Measurements from ENCODE around the gene CIITA.
A peak's percentile ranks its signal among the peaks of the same experiment; 100 is the strongest.
"Not testable (repeated sequence)": the region's sequence is repeated elsewhere in the genome, so short reads cannot be mapped to it uniquely, and the experiment has no call there.

The CIITA gene

GRCh38 chr16:10936272-10936984, 59.4 kb downstream of the CIITA start:
- DNase-seq, result no peak

- no peak for DNase-seq
Observed at GRCh38 chr16:10937068-10937859, 60.3 kb downstream of the CIITA start.

GRCh38 chr16:10938321-10938720, 61.3 kb downstream of the CIITA start:
- no peak for DNase-seq

- DNase-seq, result no peak
Observed at GRCh38 chr16:10938796-10939648, 62.0 kb downstream of the CIITA start.

GRCh38 chr16:10939649-10940234, 62.7 kb downstream of the CIITA start:
- no peak for DNase-seq

GRCh38 chr16:10940501-10941079, 63.6 kb downstream of the CIITA start:
- DNase-seq, result no peak

GRCh38 chr16:10941127-10941933, 64.3 kb downstream of the CIITA start:
- no peak for DNase-seq

GRCh38 chr16:10941935-10942351, 64.9 kb downstream of the CIITA start:
- not testable (repeated sequence) for DNase-seq

- peak; percentile 92 for DNase-seq
Observed at GRCh38 chr16:10942352-10943063, 65.5 kb downstream of the CIITA start, which contains the start of gene DEXI. Gene DEXI (minus strand): TSS chr16:10942468. CDS start chr16:10942005, 463 bp downstream.

- DNase-seq, result no peak
Observed at GRCh38 chr16:10943064-10943353, 66.0 kb downstream of the CIITA start.

GRCh38 chr16:10944249-10945064, 67.5 kb downstream of the CIITA start, which contains the start of gene CLEC16A:
Gene CLEC16A (plus strand): TSS chr16:10944564. CDS start chr16:10944718, 154 bp downstream.
- DNase-seq, result peak; percentile 96

- DNase-seq, result no peak
Observed at GRCh38 chr16:10945065-10945787, 68.2 kb downstream of the CIITA start.

- DNase-seq, result no peak
Observed at GRCh38 chr16:10946308-10946707, 69.3 kb downstream of the CIITA start.

GRCh38 chr16:10947211-10947787, 70.3 kb downstream of the CIITA start:
- no peak for DNase-seq

GRCh38 chr16:10949424-10949970, 72.5 kb downstream of the CIITA start:
- peak; percentile 37 for DNase-seq

- no peak for DNase-seq
Observed at GRCh38 chr16:10950393-10950792, 73.4 kb downstream of the CIITA start.

GRCh38 chr16:10951026-10951425, 74.0 kb downstream of the CIITA start:
- DNase-seq, result no peak

- no peak for DNase-seq
Observed at GRCh38 chr16:10954903-10955302, 77.9 kb downstream of the CIITA start.

Data from T1000 (cell line).